ENCODE measurements around the gene TPSAB1.

The TPSAB1 gene

DNA sequence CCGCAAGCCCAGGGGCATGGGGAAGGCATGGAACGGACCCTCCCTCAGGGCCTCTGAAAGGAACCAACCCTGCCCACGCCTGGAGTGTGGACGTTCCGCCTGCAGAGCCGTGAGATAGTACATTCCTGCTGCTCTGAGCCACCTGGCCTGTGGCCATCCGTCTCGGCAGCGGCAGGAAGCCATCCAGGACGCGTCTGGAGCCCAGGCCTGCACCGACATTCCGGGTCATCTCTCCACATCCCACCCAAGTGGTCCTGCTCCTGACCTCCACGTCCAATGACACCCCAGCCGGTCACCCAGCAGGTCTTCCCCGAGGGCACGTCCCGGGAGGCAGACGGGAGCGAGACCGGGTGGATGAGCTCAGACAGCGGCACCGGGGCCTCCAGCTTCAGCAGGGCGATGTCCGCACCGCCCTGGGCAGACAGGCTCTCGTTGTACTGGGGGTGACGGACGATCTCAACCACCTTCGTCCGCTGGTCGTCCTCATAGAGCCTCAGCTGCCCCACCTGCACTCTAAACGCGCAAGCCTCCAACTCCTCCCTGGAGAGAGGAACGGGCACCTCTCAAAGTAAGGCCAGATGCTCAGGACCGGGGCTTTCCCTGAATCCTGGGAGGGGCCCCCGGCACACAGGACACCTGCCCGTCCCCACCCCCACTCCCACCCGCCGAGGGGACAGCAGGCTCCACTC, 47.6 kb downstream of the TPSAB1 start:
- CTCF ChIA-PET = no interaction called here
- no peak overlapping the region for H3K4me3 ChIP-seq (ENCODE audit: low read depth, low read length)
- POLR2A ChIA-PET = no interaction called here
- DNase-seq (ENCODE audit: low read depth, low spot score) = no peak
- TF ChIP-seq, protein P1, sequence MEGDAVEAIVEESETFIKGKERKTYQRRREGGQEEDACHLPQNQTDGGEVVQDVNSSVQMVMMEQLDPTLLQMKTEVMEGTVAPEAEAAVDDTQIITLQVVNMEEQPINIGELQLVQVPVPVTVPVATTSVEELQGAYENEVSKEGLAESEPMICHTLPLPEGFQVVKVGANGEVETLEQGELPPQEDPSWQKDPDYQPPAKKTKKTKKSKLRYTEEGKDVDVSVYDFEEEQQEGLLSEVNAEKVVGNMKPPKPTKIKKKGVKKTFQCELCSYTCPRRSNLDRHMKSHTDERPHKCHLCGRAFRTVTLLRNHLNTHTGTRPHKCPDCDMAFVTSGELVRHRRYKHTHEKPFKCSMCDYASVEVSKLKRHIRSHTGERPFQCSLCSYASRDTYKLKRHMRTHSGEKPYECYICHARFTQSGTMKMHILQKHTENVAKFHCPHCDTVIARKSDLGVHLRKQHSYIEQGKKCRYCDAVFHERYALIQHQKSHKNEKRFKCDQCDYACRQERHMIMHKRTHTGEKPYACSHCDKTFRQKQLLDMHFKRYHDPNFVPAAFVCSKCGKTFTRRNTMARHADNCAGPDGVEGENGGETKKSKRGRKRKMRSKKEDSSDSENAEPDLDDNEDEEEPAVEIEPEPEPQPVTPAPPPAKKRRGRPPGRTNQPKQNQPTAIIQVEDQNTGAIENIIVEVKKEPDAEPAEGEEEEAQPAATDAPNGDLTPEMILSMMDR (IDR thresholded peaks at IDR 0.05; ENCODE audit: insufficient read depth, low read length, missing control alignments) = no peak

DNA sequence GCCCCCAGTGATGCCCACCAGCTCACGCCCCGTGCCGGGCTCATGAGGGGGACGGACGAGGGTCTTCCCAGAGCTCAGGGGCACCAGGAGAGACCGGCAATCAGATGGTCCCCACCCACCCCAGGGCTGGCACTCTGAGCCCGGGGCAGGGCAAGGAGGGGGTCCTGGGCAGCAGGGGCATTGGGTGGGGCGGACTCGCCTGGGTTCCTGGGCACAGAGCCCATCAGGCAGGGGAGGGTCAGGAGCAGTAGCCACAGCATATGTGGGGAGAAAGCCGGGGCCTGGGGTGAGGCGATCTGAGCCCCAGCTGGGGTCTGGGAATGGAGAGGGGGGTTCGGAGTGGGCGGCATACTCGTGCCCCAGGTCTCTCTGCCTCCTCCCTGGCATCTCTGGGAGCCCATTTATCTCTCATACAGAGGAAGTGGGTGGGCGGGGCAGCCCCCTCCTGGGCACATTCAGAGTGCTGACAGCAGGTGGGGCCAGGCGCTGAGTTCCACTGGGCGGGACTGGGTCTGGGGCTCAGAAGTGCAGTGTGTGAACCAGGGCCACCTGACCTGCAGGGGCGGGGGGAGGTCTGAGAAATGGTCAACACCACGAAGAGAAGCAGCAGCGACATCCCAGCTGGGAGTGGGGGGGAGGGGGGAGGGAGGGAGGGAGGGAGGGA, 48.4 kb downstream of the TPSAB1 start:
- DNase-seq (ENCODE audit: low read depth, low spot score) = no peak
- POLR2A ChIA-PET = no interaction called here
- CTCF ChIA-PET = no interaction called here
- TF ChIP-seq, protein P1 (IDR thresholded peaks at IDR 0.05; ENCODE audit: insufficient read depth, low read length, missing control alignments) = no peak
- no peak overlapping the region for H3K4me3 ChIP-seq (ENCODE audit: low read depth, low read length)

DNA sequence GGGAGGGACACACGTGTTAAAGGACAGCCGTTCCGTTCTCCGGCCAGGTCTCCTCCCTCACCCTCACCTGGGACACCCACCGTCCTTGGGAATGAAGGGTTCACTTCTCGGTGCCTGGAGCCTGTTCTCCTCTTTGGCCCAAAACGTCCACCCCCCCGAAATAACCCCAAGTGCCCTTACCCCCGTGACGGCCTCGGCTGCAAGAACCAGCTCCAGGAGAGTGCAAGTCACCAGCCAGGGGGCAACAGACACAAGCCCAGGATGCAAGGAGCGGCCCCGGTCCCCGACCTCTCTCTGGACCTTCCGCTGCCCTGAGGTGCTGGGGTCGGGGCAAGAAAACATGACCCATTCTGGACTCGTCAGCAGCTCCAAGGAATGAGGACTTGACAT, 49.0 kb downstream of the TPSAB1 start:
- ChIA-PET POLR2A (no interaction called here), CTCF (interaction anchor here (1.5 to 1.9 kb wide), 3 partner anchors 11 to 15 kb away, joined by 6 to 10 read pairs (median 6); no protein-coding TSS in a partner anchor)
- no peak overlapping the region for H3K4me3 ChIP-seq (ENCODE audit: low read depth, low read length)
- no peak for DNase-seq (ENCODE audit: low read depth, low spot score)
- TF ChIP-seq, protein P1 (IDR thresholded peaks at IDR 0.05; ENCODE audit: insufficient read depth, low read length, missing control alignments) = no peak

DNA sequence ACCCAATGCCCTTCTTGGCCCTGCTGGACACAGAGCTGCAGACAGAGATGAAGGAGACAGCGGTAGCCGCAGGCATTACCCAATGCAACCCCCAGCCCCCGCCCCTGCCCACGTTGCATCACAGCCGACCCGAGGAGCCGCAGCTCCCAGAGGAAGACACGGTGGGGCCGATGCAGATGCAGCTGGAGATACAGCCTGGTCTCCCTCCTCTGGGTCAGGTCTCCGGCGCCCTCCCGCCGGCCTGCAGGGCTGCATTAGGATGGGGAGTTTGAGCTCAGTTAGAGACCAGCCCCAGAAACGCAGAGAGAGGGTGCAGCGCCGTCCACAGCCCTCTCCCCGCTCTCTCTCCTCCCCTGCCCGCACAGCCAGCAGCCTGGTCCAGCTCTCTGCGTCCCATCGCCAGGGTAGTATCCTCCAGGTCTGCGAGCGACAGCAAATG, 49.6 kb downstream of the TPSAB1 start:
- ChIA-PET CTCF (interaction anchor here (1.5 to 1.9 kb wide), 3 partner anchors 10 to 15 kb away, joined by 6 to 10 read pairs (median 6); no protein-coding TSS in a partner anchor), POLR2A (no interaction called here)
- H3K4me3 ChIP-seq (ENCODE audit: low read depth, low read length) = no peak overlapping the region
- DNase-seq (ENCODE audit: low read depth, low spot score) = no peak
- TF ChIP-seq, protein P1 (IDR thresholded peaks at IDR 0.05; ENCODE audit: insufficient read depth, low read length, missing control alignments) = no peak

- no peak overlapping the region for H3K4me3 ChIP-seq (ENCODE audit: low read depth, low read length)
- ChIA-PET POLR2A (interaction anchor here (0.6 kb wide), 1 partner anchor 321 kb away, joined by 3 read pairs; the partner anchor contains the start of gene IFT140), CTCF (interaction anchor here (1.5 to 1.9 kb wide), 3 partner anchors 9 to 14 kb away, joined by 6 to 10 read pairs (median 6); no protein-coding TSS in a partner anchor)
- TF ChIP-seq, protein P1 (IDR thresholded peaks at IDR 0.05; ENCODE audit: insufficient read depth, low read length, missing control alignments) = no peak
- DNase-seq (ENCODE audit: low read depth, low spot score) = no peak
Observed at GRCh38 chr16:1290860-1291575, 50.5 kb downstream of the TPSAB1 start.

GRCh38 chr16:1291576-1291974, 51.1 kb downstream of the TPSAB1 start:
- no peak for DNase-seq (ENCODE audit: low read depth, low spot score)
- TF ChIP-seq, protein P1 (IDR thresholded peaks at IDR 0.05; ENCODE audit: insufficient read depth, low read length, missing control alignments) = no peak
- POLR2A ChIA-PET = interaction anchor here (0.6 kb wide), 1 partner anchor 320 kb away, joined by 3 read pairs; the partner anchor contains the start of gene IFT140
- CTCF ChIA-PET = no interaction called here
- H3K4me3 ChIP-seq (ENCODE audit: low read depth, low read length) = no peak overlapping the region
